SK-N-MC (cell line): Measurements from ENCODE around the gene PLA2G4D.

ENCODE experiments used
- EZH2 ChIP-seq: fragments of 200-600 bp; sonication (generic); IDR thresholded peaks from one replicate; pipeline ENCODE4 v1.6.1; 2017; ENCODE audit warnings: antibody characterized with exemption
- FOXP2 ChIP-seq: optimal IDR thresholded peaks from 2 replicates; pipeline ENCODE3; 2011; ENCODE audit warnings: mild to moderate bottlenecking, moderate library complexity; ENCODE audit not compliant: insufficient read depth; ENCODE audit errors: extremely low read length, control extremely low read depth
- POLR2AphosphoS5 ChIP-seq: IDR thresholded peaks from 2 replicates; pipeline ENCODE4 v1.6.1; 2012; ENCODE audit warnings: mild to moderate bottlenecking, low read depth, low read length, borderline replicate concordance

DNA sequence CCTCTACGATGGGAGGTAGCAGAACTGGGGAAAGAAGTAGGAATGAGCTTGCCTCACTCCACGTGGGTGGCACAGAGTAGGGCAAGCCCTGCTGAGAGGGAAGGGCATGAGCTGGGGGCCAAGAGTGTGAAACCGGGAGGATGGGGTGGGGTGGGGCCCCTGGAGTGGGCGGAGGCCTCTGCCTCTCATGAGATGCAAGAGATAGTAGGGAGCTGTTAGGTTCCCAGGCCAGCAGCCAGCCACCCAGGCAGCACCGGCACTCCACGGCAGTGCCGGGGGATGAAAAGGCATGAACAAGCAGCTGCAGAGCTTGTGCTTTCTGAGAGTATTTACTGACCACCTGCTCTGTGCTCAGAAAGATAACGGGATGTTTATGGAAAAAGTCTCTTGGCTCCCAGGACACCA lies 49.1 kb downstream of the PLA2G4D start:
- no peak for TF ChIP-seq EZH2
- no peak for TF ChIP-seq POLR2AphosphoS5
- no peak for TF ChIP-seq FOXP2
